DND-41 (cell line): ENCODE results near the gene P2RX1.

ENCODE experiments used
- ATAC-seq: fragments of 200-7000 bp; cut with Tn5 transposase; 3 replicates; pipeline ENCODE4 v1.9.1; 2021; ENCODE audit warnings: low read depth; ENCODE audit not compliant: insufficient read depth
- DNase-seq: peaks from one replicate; pipeline ENCODE4 v3.0.0-alpha.2; 2020
- H2AFZ ChIP-seq: 2 replicates; pipeline ENCODE4 v1.6.0; 2012; ENCODE audit warnings: low read depth, low read length
- H3K27ac ChIP-seq: 2 replicates; pipeline ENCODE4 v1.5.1; 2012; ENCODE audit warnings: low read length, inconsistent platforms
- H3K27me3 ChIP-seq: fragments of 200-600 bp; sonication (generic); 2 replicates; pipeline ENCODE4 v1.6.0; 2012; ENCODE audit warnings: low read length, mild to moderate bottlenecking, inconsistent platforms; ENCODE audit not compliant: insufficient read depth, poor library complexity
- H3K36me3 ChIP-seq: 2 replicates; pipeline ENCODE4 v1.5.1; 2012; ENCODE audit warnings: low read length, inconsistent platforms; ENCODE audit not compliant: insufficient read depth
- H3K4me1 ChIP-seq: 2 replicates; pipeline ENCODE4 v1.5.1; 2012; ENCODE audit warnings: mild to moderate bottlenecking, low read length; ENCODE audit not compliant: insufficient read depth
- H3K4me2 ChIP-seq: 2 replicates; pipeline ENCODE4 v1.6.0; 2012; ENCODE audit warnings: mild to moderate bottlenecking, moderate library complexity, low read length, inconsistent platforms; ENCODE audit not compliant: insufficient read depth
- H3K4me3 ChIP-seq, 2 experiments: fragments of 200-600 bp in 1 of 2; shearing (Covaris generic) in 1 of 2; 2 replicates each; pipeline ENCODE4 v1.5.1; 2012 to 2016; ENCODE audit warnings: inconsistent platforms in 2 of 2, low read length in 2 of 2, mild to moderate bottlenecking in 2 of 2, low read depth in 1 of 2, moderate library complexity in 1 of 2
- H3K79me2 ChIP-seq: 2 replicates; pipeline ENCODE4 v1.6.0; 2012; ENCODE audit warnings: low read length, inconsistent platforms; ENCODE audit not compliant: insufficient read depth
- H3K9ac ChIP-seq: 2 replicates; pipeline ENCODE4 v1.6.0; 2012; ENCODE audit warnings: low read depth, mild to moderate bottlenecking, inconsistent platforms, low read length, moderate library complexity
- H3K9me3 ChIP-seq: 2 replicates; pipeline ENCODE4 v1.5.1; 2012; ENCODE audit warnings: low read length, moderate library complexity, mild to moderate bottlenecking, inconsistent platforms; ENCODE audit not compliant: insufficient read depth, severe bottlenecking
- H4K20me1 ChIP-seq: 2 replicates; pipeline ENCODE4 v1.6.0; 2012; ENCODE audit warnings: low read length; ENCODE audit not compliant: insufficient read depth
- EZH2 ChIP-seq: IDR thresholded peaks from 3 replicates; pipeline ENCODE4 v1.6.1; 2012; ENCODE audit warnings: borderline replicate concordance, low read depth, mild to moderate bottlenecking, moderate library complexity, low read length, inconsistent platforms; ENCODE audit not compliant: severe bottlenecking
- TF ChIP-seq, protein P1 (sequence below): IDR thresholded peaks from 2 replicates; pipeline ENCODE4 v1.5.1; 2012; ENCODE audit warnings: borderline replicate concordance, low read length, moderate library complexity, mild to moderate bottlenecking; ENCODE audit not compliant: poor library complexity, severe bottlenecking; ENCODE audit errors: extremely low read depth

Gene P2RX1

GRCh38 chr17:3906881-3907280 lies 9.4 kb downstream of the P2RX1 start:
- Histone ChIP-seq H3K36me3 (no peaks in the 10 kb centered on the region), H3K9ac (no peak overlapping the region), H3K79me2 (no peaks in the 10 kb centered on the region), H3K4me2 (no peak overlapping the region), H3K27me3 (no peaks in the 10 kb centered on the region), H3K4me1 (peaks cover 28% of the 10 kb centered on the region), H4K20me1 (no peaks in the 10 kb centered on the region), H3K9me3 (no peaks in the 10 kb centered on the region), H3K27ac (no peak overlapping the region), H2AFZ (no peak overlapping the region), H3K4me3 (no peak overlapping the region)
- TF ChIP-seq EZH2, result no peak
- TF ChIP-seq, protein P1, sequence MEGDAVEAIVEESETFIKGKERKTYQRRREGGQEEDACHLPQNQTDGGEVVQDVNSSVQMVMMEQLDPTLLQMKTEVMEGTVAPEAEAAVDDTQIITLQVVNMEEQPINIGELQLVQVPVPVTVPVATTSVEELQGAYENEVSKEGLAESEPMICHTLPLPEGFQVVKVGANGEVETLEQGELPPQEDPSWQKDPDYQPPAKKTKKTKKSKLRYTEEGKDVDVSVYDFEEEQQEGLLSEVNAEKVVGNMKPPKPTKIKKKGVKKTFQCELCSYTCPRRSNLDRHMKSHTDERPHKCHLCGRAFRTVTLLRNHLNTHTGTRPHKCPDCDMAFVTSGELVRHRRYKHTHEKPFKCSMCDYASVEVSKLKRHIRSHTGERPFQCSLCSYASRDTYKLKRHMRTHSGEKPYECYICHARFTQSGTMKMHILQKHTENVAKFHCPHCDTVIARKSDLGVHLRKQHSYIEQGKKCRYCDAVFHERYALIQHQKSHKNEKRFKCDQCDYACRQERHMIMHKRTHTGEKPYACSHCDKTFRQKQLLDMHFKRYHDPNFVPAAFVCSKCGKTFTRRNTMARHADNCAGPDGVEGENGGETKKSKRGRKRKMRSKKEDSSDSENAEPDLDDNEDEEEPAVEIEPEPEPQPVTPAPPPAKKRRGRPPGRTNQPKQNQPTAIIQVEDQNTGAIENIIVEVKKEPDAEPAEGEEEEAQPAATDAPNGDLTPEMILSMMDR, result no peak
- DNase-seq, result no peak
- no peak for ATAC-seq

- TF ChIP-seq EZH2, result no peak
- TF ChIP-seq, protein P1, result no peak
- Histone ChIP-seq H4K20me1 (no peaks in the 10 kb centered on the region), H3K27me3 (no peaks in the 10 kb centered on the region), H3K9me3 (no peaks in the 10 kb centered on the region), H3K4me3 (no peak overlapping the region), H3K27ac (no peak overlapping the region), H3K79me2 (no peaks in the 10 kb centered on the region), H3K9ac (no peak overlapping the region), H3K4me1 (peaks cover 12% of the 10 kb centered on the region; the same call in 1 of the 2 replicates), H3K36me3 (no peaks in the 10 kb centered on the region), H3K4me2 (no peak overlapping the region), H2AFZ (no peak overlapping the region)
- DNase-seq (peak; percentile 68), ATAC-seq (peak; percentile 71)
These were observed 11.2 kb downstream of the P2RX1 start for GRCh38 chr17:3905017-3905520.

DNA sequence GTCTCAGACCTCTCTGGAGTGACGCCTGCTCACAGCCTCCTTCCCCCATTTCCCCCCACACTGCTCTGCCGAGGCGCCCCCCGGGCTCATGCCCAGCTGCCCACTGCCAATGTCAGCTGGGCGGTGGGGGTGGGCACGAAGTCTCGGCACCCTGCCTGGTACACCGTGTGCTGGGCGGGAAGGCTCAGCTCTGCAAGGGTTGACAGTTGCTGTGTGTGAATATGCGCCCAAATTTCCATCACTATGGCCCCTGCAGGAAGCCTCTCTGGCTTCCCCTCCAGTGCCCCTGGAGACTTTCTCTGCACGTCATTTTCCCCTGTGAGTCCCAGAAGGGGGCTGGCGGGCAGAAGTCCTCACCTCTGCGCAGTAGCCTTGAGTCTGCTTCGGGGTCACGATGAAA lies 11.8 kb downstream of the P2RX1 start:
- Histone ChIP-seq H4K20me1 (no peaks in the 10 kb centered on the region), H3K4me3 (no peak overlapping the region), H3K36me3 (no peaks in the 10 kb centered on the region), H3K27me3 (no peaks in the 10 kb centered on the region), H3K9ac (no peak overlapping the region), H3K4me2 (no peak overlapping the region), H3K27ac (no peak overlapping the region; the same call in 1 of the 2 replicates), H3K9me3 (no peaks in the 10 kb centered on the region), H3K79me2 (no peaks in the 10 kb centered on the region), H3K4me1 (peaks cover 12% of the 10 kb centered on the region; the same call in 1 of the 2 replicates), H2AFZ (no peak overlapping the region)
- ATAC-seq (peak; percentile 49), DNase-seq (no peak)
- TF ChIP-seq, protein P1, result no peak
- no peak for TF ChIP-seq EZH2

GRCh38 chr17:3903881-3904290 lies 12.4 kb downstream of the P2RX1 start:
- DNase-seq (no peak), ATAC-seq (no peak)
- Histone ChIP-seq H3K4me1 (peaks cover 12% of the 10 kb centered on the region; the same call in 1 of the 2 replicates), H3K27ac (no peak overlapping the region), H3K36me3 (no peaks in the 10 kb centered on the region), H3K27me3 (no peaks in the 10 kb centered on the region), H3K4me3 (no peak overlapping the region), H4K20me1 (no peaks in the 10 kb centered on the region), H3K9ac (no peak overlapping the region), H3K4me2 (no peak overlapping the region), H2AFZ (no peak overlapping the region), H3K79me2 (no peaks in the 10 kb centered on the region), H3K9me3 (no peaks in the 10 kb centered on the region)
- TF ChIP-seq EZH2, result no peak
- TF ChIP-seq, protein P1, result no peak
